Germinal center (tissue), 1 donor: Measurements from ENCODE around the gene DNER.

Source experiments
- DNase-seq: peaks from one replicate; pipeline ENCODE4 v3.0.0; 2012; ENCODE audit warnings: mixed read lengths, low spot score

DNER gene

DNA sequence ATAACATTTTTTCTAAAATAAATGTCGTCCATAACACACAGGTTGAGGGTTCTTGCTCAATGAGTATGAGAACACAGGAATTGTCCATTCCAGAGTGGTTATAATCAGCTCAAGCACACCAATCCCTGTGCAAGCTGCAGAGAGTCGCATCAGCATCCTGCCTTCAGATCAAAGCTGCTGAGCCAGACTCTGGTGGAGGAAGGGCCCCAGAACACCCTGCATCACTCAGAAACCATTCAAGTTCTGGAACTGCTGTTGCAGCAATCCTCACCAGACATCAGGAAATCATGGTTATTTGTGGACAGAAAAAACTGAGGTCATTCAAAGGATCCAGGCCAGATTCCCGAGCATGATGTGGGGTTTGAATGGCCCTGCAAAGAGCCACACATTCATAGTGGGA, 44.5 kb downstream of the DNER start:
- no peak for DNase-seq

DNA sequence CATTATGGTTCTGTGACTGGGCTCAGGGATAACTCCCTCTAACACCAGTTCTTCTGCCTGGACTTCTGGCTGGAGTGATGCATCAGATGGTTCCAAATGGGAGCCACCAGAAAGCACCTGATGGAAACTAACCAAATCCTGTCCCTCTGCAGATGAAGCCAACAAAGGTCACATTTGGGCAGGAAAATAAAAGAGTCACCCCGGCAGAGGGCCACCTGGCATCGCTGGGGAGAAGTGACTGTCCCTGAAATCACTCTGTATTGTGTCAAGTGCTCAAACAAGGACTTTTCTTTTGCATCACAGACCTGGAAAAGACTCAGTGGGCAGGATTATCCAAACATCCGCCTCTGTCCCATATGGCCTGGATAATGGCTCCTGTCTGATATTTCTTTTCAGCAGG, 47.5 kb downstream of the DNER start:
- no peak for DNase-seq

DNA sequence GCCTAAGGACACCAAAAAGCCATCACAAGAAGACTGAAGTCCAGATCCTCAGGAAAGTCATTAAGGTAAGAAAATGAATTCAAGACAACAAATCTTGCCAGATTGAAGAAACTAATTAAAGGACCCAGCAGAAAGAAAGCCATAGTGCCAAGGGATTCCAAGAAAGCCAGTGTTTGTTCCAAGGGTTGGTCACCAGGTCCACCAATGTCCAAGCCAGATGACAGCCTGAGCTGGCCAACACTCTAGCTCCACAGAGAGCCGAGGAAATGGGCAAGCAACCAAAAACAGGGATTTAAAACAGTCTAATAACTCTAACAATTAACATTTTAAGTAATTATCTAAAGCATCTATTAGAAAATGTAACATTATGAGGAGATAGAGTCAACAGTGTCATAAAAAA, 49.2 kb downstream of the DNER start:
- no peak for DNase-seq

DNA sequence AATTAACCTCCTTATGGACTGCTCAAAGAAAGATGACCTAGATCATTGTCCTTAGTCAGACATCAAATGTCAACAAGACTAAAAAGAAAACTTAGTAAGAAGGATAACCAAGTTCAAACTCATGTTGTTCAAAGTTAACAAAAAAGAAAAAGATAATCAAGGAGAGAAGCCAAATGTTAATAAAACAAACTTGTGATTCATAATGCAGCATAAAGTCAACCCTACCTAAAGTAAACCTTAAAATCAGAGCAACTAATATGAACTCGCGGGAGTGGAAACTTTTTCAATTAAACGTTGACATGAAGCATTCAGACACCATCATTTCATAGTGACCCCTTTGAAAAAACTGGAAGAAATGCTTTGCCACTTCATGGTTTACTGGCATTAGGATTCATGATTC, 52.9 kb downstream of the DNER start:
- no peak for DNase-seq

DNA sequence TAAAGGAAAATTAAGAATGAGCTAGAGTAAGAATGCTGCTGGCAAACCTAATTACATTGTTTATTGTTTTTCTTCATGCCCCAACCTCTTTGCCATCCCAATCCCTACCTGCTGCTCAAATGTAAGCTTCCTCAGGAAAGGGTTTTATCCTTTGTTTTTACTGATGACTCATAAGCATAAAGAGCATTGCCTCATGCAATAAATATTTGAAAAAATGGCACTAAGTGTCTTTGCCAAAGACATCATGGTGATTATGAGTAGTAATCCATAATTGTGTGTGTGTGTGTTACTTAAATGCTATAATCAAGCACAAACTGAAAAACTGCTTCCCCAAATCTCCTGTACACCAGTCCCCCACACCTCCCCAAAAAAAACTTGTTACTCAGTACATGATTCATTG, 53.4 kb downstream of the DNER start:
- DNase-seq: no peak

GRCh38 chr2:229660391-229660790, 54.0 kb downstream of the DNER start:
- DNase-seq: no peak

GRCh38 chr2:229658004-229658403, 56.4 kb downstream of the DNER start:
- DNase-seq: no peak

DNA sequence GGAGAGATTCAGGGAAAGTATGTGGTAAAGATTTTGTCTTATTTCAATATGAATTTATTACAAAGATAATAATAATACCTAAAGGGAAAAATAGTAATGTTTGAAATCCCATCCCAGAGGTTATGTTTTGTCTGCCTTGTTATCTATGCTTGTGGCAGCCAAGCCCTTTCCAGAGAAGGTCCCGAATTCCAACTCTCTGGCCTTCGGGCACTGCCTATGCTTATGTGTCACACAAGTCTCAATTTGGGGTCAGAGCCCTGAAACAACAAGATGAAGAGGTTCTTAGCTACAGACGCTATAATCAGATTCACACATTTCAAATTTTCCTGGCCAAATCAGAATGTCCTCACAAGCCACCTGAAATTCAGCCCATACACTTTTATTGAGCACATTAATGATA, 59.9 kb downstream of the DNER start:
- no peak for DNase-seq

- no peak for DNase-seq
Measured at GRCh38 chr2:229653531-229653930, 60.8 kb downstream of the DNER start.

GRCh38 chr2:229652796-229653195, 61.6 kb downstream of the DNER start:
- no peak for DNase-seq

- no peak for DNase-seq
Measured at GRCh38 chr2:229650901-229651300, 63.5 kb downstream of the DNER start.

GRCh38 chr2:229650059-229650458, 64.3 kb downstream of the DNER start:
- no peak for DNase-seq

GRCh38 chr2:229646186-229646723, 68.1 kb downstream of the DNER start:
- no peak for DNase-seq

GRCh38 chr2:229642371-229642770, 72.0 kb downstream of the DNER start:
- DNase-seq: no peak

DNA sequence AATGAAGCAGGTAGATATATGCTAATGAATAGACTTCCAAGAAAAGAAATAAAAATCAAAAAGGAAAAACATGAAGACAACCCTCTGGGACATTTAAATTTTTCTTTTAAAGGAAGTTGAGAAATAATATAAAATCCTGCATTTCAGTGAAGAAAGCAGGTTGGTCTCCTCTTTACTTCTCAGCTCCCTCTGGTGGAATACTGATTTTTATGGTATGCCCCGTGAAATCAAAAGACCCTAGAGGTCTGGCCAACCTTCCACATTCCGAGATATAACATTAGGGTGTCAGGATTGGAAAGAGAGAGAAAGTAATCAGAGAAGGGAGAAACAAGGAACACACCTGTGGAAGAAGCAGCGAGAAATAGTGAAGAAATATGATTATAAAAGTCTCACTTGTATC, 72.7 kb downstream of the DNER start:
- no peak for DNase-seq

DNA sequence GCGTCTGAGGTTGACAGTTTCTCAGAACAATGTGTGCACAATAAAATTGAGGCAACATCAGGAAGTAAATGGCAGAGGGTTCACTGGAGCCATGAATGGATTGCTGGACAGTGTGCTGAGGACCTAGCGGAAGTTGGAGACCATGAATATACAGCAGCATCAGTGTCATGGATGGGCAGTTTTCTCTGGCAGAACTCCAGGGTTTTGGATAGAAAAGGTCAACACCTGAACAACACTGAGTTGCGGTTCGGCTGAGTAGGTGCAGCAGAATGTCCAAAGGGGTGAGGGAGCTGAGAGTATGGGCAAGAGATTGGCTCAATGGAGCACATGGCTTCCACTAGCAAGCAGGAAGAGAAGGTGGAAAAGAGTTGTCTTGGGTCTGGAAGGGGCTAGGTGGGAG, 73.7 kb downstream of the DNER start:
- DNase-seq: no peak

DNA sequence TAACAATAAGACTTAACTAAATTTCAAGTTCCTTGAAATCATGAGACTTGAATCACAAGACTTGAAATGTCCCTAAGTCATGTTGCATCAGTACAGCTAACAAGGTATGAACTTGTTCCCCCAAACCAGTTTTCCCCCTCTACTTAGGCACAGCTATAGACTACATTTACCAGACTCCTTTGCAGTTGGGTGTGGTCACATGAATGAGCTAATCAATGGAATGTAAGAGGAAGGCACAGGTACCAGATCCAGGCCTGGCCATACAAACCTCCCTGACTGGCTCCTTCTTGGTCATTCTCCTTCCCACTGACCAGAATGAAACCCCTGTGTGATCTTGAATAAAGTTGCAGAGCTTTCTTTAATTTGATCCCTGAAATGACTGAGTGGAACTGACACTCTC, 77.8 kb downstream of the DNER start:
- DNase-seq: no peak

DNA sequence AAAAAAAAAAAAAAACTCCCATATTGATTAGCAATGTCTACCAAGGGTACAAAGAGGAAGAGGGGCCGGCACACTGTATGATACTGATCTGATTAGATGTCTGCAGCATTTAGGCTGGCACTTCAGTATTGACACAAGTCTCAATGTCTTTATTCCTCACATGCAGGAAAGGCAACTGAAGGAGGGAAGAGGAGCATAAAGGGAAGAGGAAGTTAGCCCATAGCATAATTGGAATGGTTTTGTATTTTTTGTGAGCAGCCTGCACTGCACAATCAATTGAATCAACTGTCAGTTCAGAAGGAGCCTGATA, 79.0 kb downstream of the DNER start:
- no peak for DNase-seq

- no peak for DNase-seq
Measured at GRCh38 chr2:229634601-229635370, 79.6 kb downstream of the DNER start.

DNA sequence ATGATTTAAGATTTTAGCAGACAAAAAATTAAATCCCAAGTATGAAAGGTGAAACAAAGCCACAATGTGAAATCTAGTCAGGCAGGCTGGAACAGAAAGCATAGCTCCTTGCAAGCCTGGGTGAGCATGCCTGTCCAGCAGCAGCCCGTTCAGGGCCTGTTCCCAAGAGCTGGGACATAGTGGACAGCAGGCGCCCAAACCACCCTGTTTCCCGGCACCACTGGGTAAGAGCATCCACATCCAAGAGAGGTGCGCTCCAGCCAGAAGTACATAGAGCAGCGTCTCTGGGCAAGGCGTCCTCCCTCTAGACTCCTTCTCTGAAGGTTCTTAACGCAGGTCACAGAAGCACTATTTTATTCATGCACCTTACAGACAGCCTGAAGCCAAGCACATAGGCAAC, 80.8 kb downstream of the DNER start:
- DNase-seq: no peak

DNA sequence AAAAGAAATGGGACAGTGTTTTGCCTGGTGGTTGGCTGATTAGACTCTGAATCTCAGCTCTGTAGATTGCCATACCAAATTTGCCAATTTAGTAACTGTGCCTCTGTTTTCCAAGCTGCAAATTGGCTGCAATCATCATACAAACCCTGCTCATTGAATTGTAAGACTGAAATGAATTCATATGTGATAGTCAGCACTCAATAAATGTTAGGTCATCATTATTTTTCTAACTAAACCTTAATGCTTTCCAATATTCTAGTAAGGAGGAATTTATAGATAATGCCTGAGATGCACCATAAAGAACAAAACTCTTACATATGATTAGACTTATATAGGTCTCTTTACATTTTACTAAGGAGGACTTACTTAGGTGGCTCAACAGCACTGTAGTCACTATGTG, 85.3 kb downstream of the DNER start:
- DNase-seq: no peak

DNA sequence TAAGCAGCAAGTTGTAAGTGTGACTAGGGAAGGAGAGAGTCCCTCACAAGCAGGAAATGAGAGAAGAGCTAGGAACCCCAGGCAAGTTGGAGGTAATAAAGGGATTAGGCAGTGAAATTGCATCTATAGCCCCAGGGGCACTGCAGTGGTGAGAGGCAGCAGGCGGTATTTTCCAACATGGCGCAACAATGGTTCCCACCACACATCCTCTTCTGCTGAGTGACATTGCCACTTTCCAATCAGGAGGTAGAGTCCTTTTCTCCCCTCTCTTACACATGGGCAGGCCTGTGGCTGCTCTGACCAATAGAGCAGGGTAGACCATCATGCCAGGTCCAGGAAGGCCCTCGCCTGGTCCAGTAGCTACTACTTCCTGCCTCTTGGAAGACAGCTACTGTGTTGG, 86.6 kb downstream of the DNER start:
- DNase-seq: no peak

GRCh38 chr2:229622495-229623355, 91.6 kb downstream of the DNER start:
- DNase-seq: no peak
